HCT116 (cell line): ENCODE results near the gene CD34. TPM values are rescaled to one million over a fixed set of nuclear protein-coding genes. Genes with fewer than 3 reads are reported as not detected.

ENCODE experiments used
- ATAC-seq: fragments of 200-7000 bp; cut with Tn5 transposase; 2 replicates; pipeline ENCODE4 v1.9.1; 2020; ENCODE audit warnings: mild to moderate bottlenecking, moderate library complexity
- BruUV-seq: library from RNA; stranded (reverse); fragments of 400-500 nt; replicated peaks from 2 replicates; lab custom pipeline; 2021; lab: Mats Ljungman, UMichigan
- CTCF ChIA-PET: fragments of 300-600 bp; sonication (Branson Sonifier 250); formaldehyde crosslinking; loops from one replicate; lab custom pipeline; 2021; ENCODE audit warnings: antibody characterized with exemption; lab: Charles Lee
- POLR2A ChIA-PET: fragments of 300-600, 350-600 bp; sonication (Branson Sonifier 250); formaldehyde crosslinking; loops from one replicate; lab custom pipeline; 2021; ENCODE audit warnings: antibody characterized with exemption; lab: Charles Lee
- RAD21 ChIA-PET, 2 experiments: fragments of 300-600 bp; sonication (Branson Sonifier 250); formaldehyde crosslinking; loops; one replicate each; lab custom pipeline; 2023; ENCODE audit warnings: low total read pairs in 2 of 2; ENCODE audit not compliant: uncharacterized antibody in 2 of 2, unreplicated experiment in 2 of 2, low non-redundant PET in 1 of 2; lab: Charles Lee
- DNase-seq: peaks from one replicate; pipeline ENCODE4 v3.0.0-alpha.2; 2010; ENCODE audit warnings: low read depth, low spot score
- H2AFZ ChIP-seq: fragments of 200-600 bp; shearing (Covaris generic), sonication (generic); 2 replicates; pipeline ENCODE4 v1.6.1; 2017; ENCODE audit warnings: low read depth, mixed run types, mixed read lengths, antibody characterized with exemption, low read length; ENCODE audit not compliant: poor library complexity, severe bottlenecking
- H3K27ac ChIP-seq: 2 replicates; pipeline ENCODE4 v1.5.1; 2012; ENCODE audit warnings: low read depth, low read length
- H3K27me3 ChIP-seq: fragments of 200-600 bp; sonication (generic); 2 replicates; pipeline ENCODE4 v1.6.1; 2016; ENCODE audit warnings: mixed run types, low read length, mixed read lengths; ENCODE audit not compliant: insufficient read depth
- H3K36me3 ChIP-seq, 2 experiments: fragments of 200-500 bp in 1 of 2; fragments of 200-600 bp in 1 of 2; sonication (Bioruptor generic) in 1 of 2; sonication (generic) in 1 of 2; 2 replicates each; pipeline versions ENCODE4 v1.5.1 to v1.6.1; 2014 to 2016; ENCODE audit warnings: low read length in 2 of 2, inconsistent platforms in 1 of 2, mixed read lengths in 1 of 2, mixed run types in 1 of 2; ENCODE audit not compliant: insufficient read depth in 2 of 2, control insufficient read depth in 1 of 2
- H3K4me1 ChIP-seq, 2 experiments: fragments of 200-600 bp in 1 of 2; sonication (generic) in 1 of 2; 2 replicates each; pipeline versions ENCODE4 v1.5.1 to v1.6.1; 2012 to 2017; ENCODE audit warnings: low read length in 2 of 2, inconsistent platforms in 1 of 2, mild to moderate bottlenecking in 1 of 2, mixed read lengths in 1 of 2, mixed run types in 1 of 2, moderate library complexity in 1 of 2; ENCODE audit not compliant: insufficient read depth in 2 of 2, control insufficient read depth in 1 of 2
- H3K4me2 ChIP-seq: fragments of 200-600 bp; sonication (generic); 2 replicates; pipeline ENCODE4 v1.6.1; 2017; ENCODE audit warnings: mixed run types, low read length, mixed read lengths
- H3K4me3 ChIP-seq, 2 experiments: fragments of 200-600 bp in 1 of 2; sonication (generic) in 1 of 2; replicated peaks in 1 of 2; 2 replicates each; pipeline ENCODE4 v1.5.1; 2011 to 2016; ENCODE audit warnings: low read length in 2 of 2, control low read depth in 1 of 2, low read depth in 1 of 2, mild to moderate bottlenecking in 1 of 2, mixed read lengths in 1 of 2, mixed run types in 1 of 2
- H3K79me2 ChIP-seq: fragments of 200-600 bp; sonication (generic); 2 replicates; pipeline ENCODE4 v1.6.1; 2017; ENCODE audit warnings: mild to moderate bottlenecking, mixed run types, low read length, moderate library complexity, mixed read lengths; ENCODE audit not compliant: insufficient read depth
- H3K9ac ChIP-seq: fragments of 200-600 bp; sonication (generic); 2 replicates; pipeline ENCODE4 v1.6.1; 2016; ENCODE audit warnings: low read length, mixed read lengths
- H3K9me2 ChIP-seq: fragments of 200-600 bp; sonication (generic), shearing (Covaris generic); 2 replicates; pipeline ENCODE4 v1.6.1; 2017; ENCODE audit warnings: mixed run types, mild to moderate bottlenecking, moderate library complexity; ENCODE audit not compliant: insufficient read depth
- H3K9me3 ChIP-seq, 2 experiments: fragments of 200-500 bp in 1 of 2; fragments of 200-600 bp in 1 of 2; sonication (Bioruptor generic) in 1 of 2; sonication (generic) in 1 of 2; 2 replicates each; pipeline ENCODE4 v1.6.1; 2014 to 2017; ENCODE audit warnings: low read length in 2 of 2, mixed read lengths in 2 of 2, inconsistent platforms in 1 of 2, low read depth in 1 of 2, mild to moderate bottlenecking in 1 of 2, mixed run types in 1 of 2, moderate library complexity in 1 of 2; ENCODE audit not compliant: control insufficient read depth in 1 of 2, insufficient read depth in 1 of 2
- H4K20me1 ChIP-seq: fragments of 200-600 bp; sonication (generic), shearing (Covaris generic); 2 replicates; pipeline ENCODE4 v1.6.1; 2017; ENCODE audit warnings: mixed run types, mild to moderate bottlenecking, moderate library complexity; ENCODE audit not compliant: insufficient read depth
- CBX3 ChIP-seq: IDR thresholded peaks from 2 replicates; pipeline ENCODE4 v1.6.1; 2012; ENCODE audit warnings: low read depth
- CEBPB ChIP-seq: IDR thresholded peaks from 2 replicates; pipeline ENCODE4 v1.6.1; 2012; ENCODE audit warnings: low read depth
- EGR1 ChIP-seq: IDR thresholded peaks from 2 replicates; pipeline ENCODE4 v1.6.1; 2012; ENCODE audit warnings: low read depth
- ELF1 ChIP-seq: IDR thresholded peaks from 2 replicates; pipeline ENCODE4 v1.6.1; 2012; ENCODE audit warnings: low read depth, borderline replicate concordance
- EZH2 ChIP-seq: fragments of 200-600 bp; sonication (generic); IDR thresholded peaks from 2 replicates; pipeline ENCODE4 v1.6.1; 2017; ENCODE audit warnings: antibody characterized with exemption, mixed run types
- FOSL1 ChIP-seq: IDR thresholded peaks from 2 replicates; pipeline ENCODE4 v1.6.1; 2012; ENCODE audit warnings: low read depth
- POLR2A ChIP-seq: IDR thresholded peaks from 2 replicates; pipeline ENCODE4 v1.7.0; 2011; ENCODE audit warnings: borderline replicate concordance; ENCODE audit not compliant: insufficient read depth, insufficient read length; ENCODE audit errors: extremely low read depth
- POLR2AphosphoS5 ChIP-seq: IDR thresholded peaks from 2 replicates; pipeline ENCODE4 v1.6.1; 2011; ENCODE audit warnings: mild to moderate bottlenecking, low read depth, low read length, moderate library complexity
- RAD21 ChIP-seq: IDR thresholded peaks from 2 replicates; pipeline ENCODE4 v1.6.1; 2012; ENCODE audit warnings: low read depth, mild to moderate bottlenecking
- SIN3A ChIP-seq: IDR thresholded peaks from 2 replicates; pipeline ENCODE4 v1.6.1; 2012; ENCODE audit warnings: low read depth
- SP1 ChIP-seq: IDR thresholded peaks from 2 replicates; pipeline ENCODE4 v1.6.1; 2012; ENCODE audit warnings: low read depth
- SRF ChIP-seq: IDR thresholded peaks from 2 replicates; pipeline ENCODE4 v1.6.1; 2012; ENCODE audit warnings: low read depth
- YY1 ChIP-seq: IDR thresholded peaks from 2 replicates; pipeline ENCODE4 v1.6.1; 2011; ENCODE audit warnings: low read length, low read depth, moderate library complexity, mild to moderate bottlenecking; ENCODE audit not compliant: insufficient replicate concordance; ENCODE audit errors: extremely low read depth
- ZFX ChIP-seq: fragments of 450-650 bp; IDR thresholded peaks from 2 replicates; pipeline ENCODE4 v1.6.1; 2017
- ZNF274 ChIP-seq: fragments of 200-500 bp; sonication (Bioruptor generic); IDR thresholded peaks from 2 replicates; pipeline ENCODE4 v1.6.1; 2014; ENCODE audit warnings: mild to moderate bottlenecking, low read depth, low read length, inconsistent platforms
- intact Hi-C: fragments of 100-400 bp; cut with micrococcal nuclease; formaldehyde crosslinking; loops from 2 replicates; pipeline ENCODE4 v1.10.0; 2022
- total RNA-seq: library from RNA; stranded (reverse); gene quantifications from one replicate; pipeline ENCODE4 v1.2.1, GENCODE V29; 2021; ENCODE audit not compliant: unreplicated experiment
- TF ChIP-seq, protein P1 (sequence below): IDR thresholded peaks from 2 replicates; pipeline ENCODE4 v1.6.1; 2012
- TF ChIP-seq, protein P2 (sequence below): IDR thresholded peaks from 2 replicates; pipeline ENCODE4 v1.6.1; 2012; ENCODE audit warnings: low read depth

The CD34 gene
- total RNA-seq, 1 experiment from 2014 or later: 0.07 TPM

DNA sequence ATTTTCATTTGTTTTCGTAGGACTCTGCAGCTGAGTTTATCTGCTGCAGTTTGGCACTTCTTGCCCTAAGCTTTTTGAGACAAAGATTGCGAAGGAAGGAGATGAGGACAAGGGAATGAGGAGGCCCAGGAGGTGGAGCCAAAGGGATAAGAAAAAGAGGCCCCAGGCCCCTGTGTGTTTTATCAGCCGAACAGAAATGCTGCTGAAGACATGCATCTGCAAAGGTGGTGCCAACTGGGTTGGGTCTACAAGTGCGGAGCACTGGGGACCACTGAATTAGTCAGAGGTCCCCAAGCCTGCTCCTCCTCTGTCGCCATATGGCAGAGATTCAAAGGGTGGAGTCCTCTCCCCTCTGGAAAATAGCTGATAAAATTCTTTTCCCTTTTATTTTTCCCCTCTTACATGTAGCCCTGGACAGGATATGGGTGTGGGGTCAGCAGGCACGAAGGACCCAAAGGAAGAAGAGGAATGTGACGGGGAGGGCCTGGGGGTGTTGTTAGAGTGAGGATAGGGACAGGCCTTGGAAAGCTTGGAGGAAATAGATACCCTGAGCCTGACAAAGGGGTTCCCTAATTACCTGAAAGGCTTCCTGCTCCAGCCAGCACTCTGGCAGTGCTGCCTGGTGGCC is 2.7 kb downstream of the CD34 start:
- H3K4me2 ChIP-seq: no peak overlapping the region
- H3K27me3 ChIP-seq: no peaks in the 10 kb centered on the region
- no peak overlapping the region for H3K9ac ChIP-seq
- ChIA-PET RAD21 (no interaction called here), CTCF (interaction anchor here (0.7 to 1.0 kb wide), 2 partner anchors 23 to 88 kb away, joined by 3 read pairs; no protein-coding TSS in a partner anchor), POLR2A (no interaction called here)
- no peaks in the 10 kb centered on the region for H3K9me2 ChIP-seq
- ATAC-seq (no peak), DNase-seq (no peak)
- no peaks in the 10 kb centered on the region for H4K20me1 ChIP-seq
- no peak overlapping the region for H3K4me3 ChIP-seq
- no peaks in the 10 kb centered on the region for H3K79me2 ChIP-seq
- no peaks in the 10 kb centered on the region for H3K4me1 ChIP-seq
- intact Hi-C loops: no loop called here
- H3K36me3 ChIP-seq: no peaks in the 10 kb centered on the region
- H2AFZ ChIP-seq: no peak overlapping the region
- H3K9me3 ChIP-seq: no peaks in the 10 kb centered on the region
- no peak overlapping the region for H3K27ac ChIP-seq
- no TSS peak for BruUV-seq
- TF ChIP-seq CBX3 (no peak), CEBPB (no peak), POLR2AphosphoS5 (no peak)
- TF ChIP-seq, all 23 proteins: peak for 0

DNA sequence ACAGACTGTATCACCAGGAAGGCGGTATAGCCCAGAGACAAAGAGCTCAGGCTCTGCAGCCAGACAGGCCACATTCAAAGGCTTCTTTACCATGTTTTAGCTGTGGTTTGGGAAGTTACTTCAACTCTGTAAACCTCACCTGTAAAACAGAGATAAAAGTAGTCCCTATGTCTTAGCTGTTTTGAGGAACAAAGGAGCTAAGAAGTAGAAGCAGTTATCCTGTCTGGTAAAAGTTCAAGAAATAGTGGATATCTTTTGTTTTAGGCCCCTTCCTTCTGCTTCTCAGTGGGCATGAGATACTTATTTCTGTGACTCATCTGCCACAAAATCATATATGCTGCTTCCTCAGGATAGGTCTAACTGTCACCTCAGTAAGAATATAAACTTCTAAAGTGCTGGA is 6.5 kb downstream of the CD34 start:
- CTCF ChIA-PET: interaction anchor here (0.7 kb wide), 1 partner anchor 59 kb away, joined by 5 read pairs; no protein-coding TSS in a partner anchor
- RAD21 ChIA-PET: no interaction called here
- no peaks in the 10 kb centered on the region for H3K4me1 ChIP-seq
- H3K27me3 ChIP-seq: no peaks in the 10 kb centered on the region
- H3K9ac ChIP-seq: no peak overlapping the region
- no peaks in the 10 kb centered on the region for H4K20me1 ChIP-seq
- no peak overlapping the region for H3K4me2 ChIP-seq
- ATAC-seq (no peak), DNase-seq (no peak)
- no TSS peak for BruUV-seq
- H3K9me2 ChIP-seq: no peaks in the 10 kb centered on the region
- TF ChIP-seq, protein P1, sequence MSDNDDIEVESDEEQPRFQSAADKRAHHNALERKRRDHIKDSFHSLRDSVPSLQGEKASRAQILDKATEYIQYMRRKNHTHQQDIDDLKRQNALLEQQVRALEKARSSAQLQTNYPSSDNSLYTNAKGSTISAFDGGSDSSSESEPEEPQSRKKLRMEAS: no peak
- TF ChIP-seq SIN3A (no peak), EGR1 (no peak), POLR2A (no peak), YY1 (no peak), CEBPB (no peak), ZFX (no peak), SP1 (no peak), EZH2 (no peak), SRF (no peak), POLR2AphosphoS5 (no peak), ELF1 (no peak), RAD21 (no peak), FOSL1 (no peak), ZNF274 (no peak)
- TF ChIP-seq, protein P2, sequence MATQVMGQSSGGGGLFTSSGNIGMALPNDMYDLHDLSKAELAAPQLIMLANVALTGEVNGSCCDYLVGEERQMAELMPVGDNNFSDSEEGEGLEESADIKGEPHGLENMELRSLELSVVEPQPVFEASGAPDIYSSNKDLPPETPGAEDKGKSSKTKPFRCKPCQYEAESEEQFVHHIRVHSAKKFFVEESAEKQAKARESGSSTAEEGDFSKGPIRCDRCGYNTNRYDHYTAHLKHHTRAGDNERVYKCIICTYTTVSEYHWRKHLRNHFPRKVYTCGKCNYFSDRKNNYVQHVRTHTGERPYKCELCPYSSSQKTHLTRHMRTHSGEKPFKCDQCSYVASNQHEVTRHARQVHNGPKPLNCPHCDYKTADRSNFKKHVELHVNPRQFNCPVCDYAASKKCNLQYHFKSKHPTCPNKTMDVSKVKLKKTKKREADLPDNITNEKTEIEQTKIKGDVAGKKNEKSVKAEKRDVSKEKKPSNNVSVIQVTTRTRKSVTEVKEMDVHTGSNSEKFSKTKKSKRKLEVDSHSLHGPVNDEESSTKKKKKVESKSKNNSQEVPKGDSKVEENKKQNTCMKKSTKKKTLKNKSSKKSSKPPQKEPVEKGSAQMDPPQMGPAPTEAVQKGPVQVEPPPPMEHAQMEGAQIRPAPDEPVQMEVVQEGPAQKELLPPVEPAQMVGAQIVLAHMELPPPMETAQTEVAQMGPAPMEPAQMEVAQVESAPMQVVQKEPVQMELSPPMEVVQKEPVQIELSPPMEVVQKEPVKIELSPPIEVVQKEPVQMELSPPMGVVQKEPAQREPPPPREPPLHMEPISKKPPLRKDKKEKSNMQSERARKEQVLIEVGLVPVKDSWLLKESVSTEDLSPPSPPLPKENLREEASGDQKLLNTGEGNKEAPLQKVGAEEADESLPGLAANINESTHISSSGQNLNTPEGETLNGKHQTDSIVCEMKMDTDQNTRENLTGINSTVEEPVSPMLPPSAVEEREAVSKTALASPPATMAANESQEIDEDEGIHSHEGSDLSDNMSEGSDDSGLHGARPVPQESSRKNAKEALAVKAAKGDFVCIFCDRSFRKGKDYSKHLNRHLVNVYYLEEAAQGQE: no peak
- H3K9me3 ChIP-seq: no peaks in the 10 kb centered on the region
- no peaks in the 10 kb centered on the region for H3K79me2 ChIP-seq
- POLR2A ChIA-PET: no interaction called here
- intact Hi-C loops: no loop called here
- no peak overlapping the region for H3K4me3 ChIP-seq
- no peaks in the 10 kb centered on the region for H3K36me3 ChIP-seq
- H2AFZ ChIP-seq: no peak overlapping the region
- H3K27ac ChIP-seq: no peak overlapping the region
